ENCODE data around the gene LTB4R. TPM values are rescaled to one million over a fixed set of nuclear protein-coding genes. Genes with fewer than 3 reads are reported as not detected.

LTB4R gene
- total RNA-seq, 1 donor from 2014 or later, result 0.06 TPM

DNA sequence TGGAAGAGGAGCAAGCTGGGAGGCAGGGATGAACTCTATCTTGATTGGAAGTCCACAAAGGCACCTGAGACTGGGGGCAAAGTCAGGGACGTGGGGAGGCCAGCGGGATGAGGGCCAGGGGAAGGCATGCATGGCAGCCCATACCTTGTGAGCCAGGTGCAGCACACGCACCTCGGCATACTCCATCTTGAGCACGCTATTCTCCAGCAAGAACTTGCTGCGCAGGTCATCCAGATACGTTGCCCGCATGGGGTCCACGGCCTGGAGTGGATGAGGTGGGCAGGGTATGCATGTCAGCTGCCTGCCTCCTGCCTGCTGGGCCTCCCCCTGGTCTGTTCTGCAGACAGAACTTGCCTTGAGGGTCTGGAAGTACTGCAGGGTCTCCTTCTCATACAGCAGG, 43.8 kb upstream of the LTB4R start:
- TF ChIP-seq, protein P1, sequence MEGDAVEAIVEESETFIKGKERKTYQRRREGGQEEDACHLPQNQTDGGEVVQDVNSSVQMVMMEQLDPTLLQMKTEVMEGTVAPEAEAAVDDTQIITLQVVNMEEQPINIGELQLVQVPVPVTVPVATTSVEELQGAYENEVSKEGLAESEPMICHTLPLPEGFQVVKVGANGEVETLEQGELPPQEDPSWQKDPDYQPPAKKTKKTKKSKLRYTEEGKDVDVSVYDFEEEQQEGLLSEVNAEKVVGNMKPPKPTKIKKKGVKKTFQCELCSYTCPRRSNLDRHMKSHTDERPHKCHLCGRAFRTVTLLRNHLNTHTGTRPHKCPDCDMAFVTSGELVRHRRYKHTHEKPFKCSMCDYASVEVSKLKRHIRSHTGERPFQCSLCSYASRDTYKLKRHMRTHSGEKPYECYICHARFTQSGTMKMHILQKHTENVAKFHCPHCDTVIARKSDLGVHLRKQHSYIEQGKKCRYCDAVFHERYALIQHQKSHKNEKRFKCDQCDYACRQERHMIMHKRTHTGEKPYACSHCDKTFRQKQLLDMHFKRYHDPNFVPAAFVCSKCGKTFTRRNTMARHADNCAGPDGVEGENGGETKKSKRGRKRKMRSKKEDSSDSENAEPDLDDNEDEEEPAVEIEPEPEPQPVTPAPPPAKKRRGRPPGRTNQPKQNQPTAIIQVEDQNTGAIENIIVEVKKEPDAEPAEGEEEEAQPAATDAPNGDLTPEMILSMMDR (conservative IDR thresholded peaks at IDR 0.05; ENCODE audit: low read depth, low read length), result no peak
- H3K4me3 ChIP-seq (ENCODE audit: low read depth, low read length), result no peak overlapping the region
- DNase-seq (ENCODE audit: low read depth), result no peak

DNA sequence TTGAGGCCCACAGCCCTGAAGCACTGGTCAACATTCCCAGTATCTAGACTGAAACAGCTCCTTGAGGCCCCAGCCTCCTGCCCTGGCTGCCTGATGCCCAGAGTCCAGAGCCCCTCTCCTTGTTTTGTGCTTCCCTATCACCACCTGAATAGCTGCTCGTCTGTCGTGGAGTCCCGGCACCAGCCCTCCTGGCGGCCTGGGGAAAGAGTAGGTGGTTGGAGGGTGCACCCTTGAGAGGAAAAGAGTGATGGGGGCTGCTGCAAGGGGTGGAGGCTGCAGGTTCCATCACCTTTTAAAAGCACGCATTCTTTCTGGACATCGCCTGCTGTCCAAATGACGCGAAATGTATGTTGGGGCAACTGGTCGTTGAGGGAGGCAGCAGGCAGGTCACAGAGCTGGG, 43.1 kb upstream of the LTB4R start:
- TF ChIP-seq, protein P1 (conservative IDR thresholded peaks at IDR 0.05; ENCODE audit: low read depth, low read length), result no peak
- no peak overlapping the region for H3K4me3 ChIP-seq (ENCODE audit: low read depth, low read length)
- no peak for DNase-seq (ENCODE audit: low read depth)

DNA sequence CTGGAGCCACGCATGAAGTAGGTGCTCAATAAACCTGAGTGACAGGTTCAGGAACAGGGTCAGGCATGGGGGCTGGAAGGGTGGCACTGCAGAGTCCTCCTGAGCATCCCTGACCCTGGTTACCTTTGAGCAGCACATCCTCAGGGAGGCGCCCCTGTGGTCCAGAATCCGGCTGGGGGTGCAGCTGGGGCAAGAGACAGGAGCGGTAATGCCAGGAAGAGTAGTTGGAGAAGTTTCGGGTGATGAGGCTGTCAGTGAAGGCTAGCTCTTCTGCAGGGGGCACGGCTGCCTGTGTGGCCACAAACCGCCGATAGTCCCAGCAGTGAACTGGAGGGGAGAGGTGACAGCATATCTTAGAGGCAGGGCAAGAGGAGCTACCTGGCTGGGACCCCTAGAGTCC, 41.9 kb upstream of the LTB4R start:
- TF ChIP-seq, protein P1 (conservative IDR thresholded peaks at IDR 0.05; ENCODE audit: low read depth, low read length), result no peak
- DNase-seq (ENCODE audit: low read depth), result no peak
- H3K4me3 ChIP-seq (ENCODE audit: low read depth, low read length), result no peak overlapping the region

DNA sequence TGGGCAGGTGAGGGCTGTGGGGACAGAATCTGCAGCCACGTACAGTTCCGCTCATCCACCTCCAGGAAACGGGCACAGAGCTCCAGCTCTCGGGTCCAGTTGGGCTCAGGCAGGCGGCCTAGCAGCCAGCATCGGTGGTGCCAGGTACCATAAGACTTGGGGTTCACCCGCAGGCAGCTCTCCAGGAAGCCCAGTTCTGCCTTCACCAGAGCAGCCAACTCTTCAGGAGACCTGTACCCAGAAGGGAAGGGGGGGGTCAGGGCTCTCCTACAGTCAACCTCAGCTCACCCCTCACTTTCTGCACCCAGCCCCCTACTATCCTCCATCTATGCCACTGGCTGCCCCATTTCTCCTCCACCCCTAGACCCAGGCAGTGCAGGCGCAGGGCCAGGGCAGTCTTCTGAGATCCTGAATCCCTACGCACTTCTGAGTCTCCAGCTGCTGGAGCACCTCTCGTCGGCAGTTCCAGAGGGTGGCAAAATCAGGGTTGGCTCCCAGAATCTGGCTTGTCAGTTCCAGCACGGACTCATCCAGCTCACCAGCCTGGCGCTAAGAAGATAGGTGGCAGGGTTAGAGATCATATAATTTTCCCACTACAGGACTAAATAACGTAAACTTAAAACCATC, 41.3 kb upstream of the LTB4R start:
- TF ChIP-seq, protein P1 (conservative IDR thresholded peaks at IDR 0.05; ENCODE audit: low read depth, low read length), result no peak

DNA sequence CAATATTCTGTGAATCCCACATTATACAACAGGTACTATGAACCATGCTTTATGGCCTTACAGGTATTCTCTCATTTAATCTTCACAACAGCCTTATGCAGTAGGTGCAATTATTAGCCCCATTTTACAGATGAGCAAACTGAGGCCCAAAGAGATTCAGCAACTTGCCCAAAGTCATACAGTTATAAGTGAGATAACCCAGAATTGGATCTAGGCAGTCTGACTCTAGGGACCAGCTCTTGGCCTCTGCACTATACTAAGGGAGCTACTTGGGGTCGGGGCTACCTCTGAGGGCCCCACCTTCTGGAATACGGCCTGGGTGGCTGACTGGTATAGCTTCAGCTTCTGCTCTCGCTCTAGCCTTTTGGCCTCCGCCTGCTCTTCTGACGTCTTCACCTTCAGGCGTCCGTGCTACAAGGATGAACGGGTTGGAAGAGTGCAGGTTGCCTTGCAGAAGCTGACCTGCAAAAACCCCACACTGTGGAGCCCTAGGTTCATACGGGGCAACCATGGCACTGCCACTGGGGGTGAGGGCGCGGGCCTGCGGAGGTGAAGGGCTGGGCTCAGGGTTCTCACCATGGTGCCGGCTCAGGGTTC, 40.7 kb upstream of the LTB4R start:
- DNase-seq (ENCODE audit: low read depth), result no peak
- H3K4me3 ChIP-seq (ENCODE audit: low read depth, low read length), result peak overlapping the region; percentile 89
- TF ChIP-seq, protein P1 (conservative IDR thresholded peaks at IDR 0.05; ENCODE audit: low read depth, low read length), result no peak

More for the DNA sequence above, 41.3 kb upstream of the LTB4R start:
- no peak overlapping the region for H3K4me3 ChIP-seq (ENCODE audit: low read depth, low read length)
- no peak for DNase-seq (ENCODE audit: low read depth)

DNA sequence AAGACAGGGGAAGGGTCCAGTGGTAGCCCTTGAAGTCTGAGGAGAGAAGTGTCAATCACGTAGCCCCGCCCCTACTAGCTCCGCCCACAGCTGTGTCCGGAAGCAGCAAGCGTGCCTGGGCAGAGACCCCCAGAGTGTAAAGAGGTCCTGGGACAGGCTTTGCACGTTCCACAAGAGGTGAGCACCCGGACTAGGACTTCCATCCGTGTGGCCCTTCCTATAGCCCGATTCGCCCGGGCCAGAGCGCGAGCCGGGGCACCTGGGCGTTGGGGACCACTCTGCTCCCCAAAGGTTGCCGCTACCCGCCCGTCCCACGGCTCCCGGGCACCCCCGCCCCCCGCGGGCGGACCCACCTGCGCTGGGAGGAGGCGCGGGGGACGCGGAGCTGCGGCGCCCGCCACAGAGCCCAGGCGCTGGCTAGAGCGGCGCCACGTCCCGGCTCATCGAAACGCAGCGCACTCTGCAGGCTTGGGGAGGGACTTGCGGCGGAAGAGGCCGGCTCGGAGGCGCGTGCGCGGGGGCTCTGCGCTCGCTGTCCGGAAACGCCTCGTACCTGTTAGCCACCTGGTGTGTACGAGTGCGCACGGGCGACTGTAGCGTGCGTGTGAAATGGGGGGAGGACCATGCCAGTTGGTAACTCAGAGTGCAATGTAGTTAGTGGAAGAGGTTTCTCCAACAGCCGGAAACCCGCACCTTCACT, 40.0 kb upstream of the LTB4R start, which contains the start of gene RABGGTA:
RABGGTA (minus strand) TSS at position 464 of the 700 bp plus-strand sequence. CDS start 482 bp downstream, outside the sequence.
- DNase-seq (ENCODE audit: low read depth), result no peak
- TF ChIP-seq, protein P1 (conservative IDR thresholded peaks at IDR 0.05; ENCODE audit: low read depth, low read length), result peak; percentile 57

More for the DNA sequence above, 40.0 kb upstream of the LTB4R start, which contains the start of gene RABGGTA:
- peak within 1 kb of the TSS; percentile 89 for H3K4me3 ChIP-seq (ENCODE audit: low read depth, low read length)
